HG03457 (cell line): Measurements from ENCODE around the gene U2AF1.
"Not testable (repeated sequence)": the region's sequence is repeated elsewhere in the genome, so short reads cannot be mapped to it uniquely, and the experiment has no call there.

ENCODE experiments used
- ATAC-seq: cut with Tn5 transposase; IDR thresholded peaks from one replicate; pipeline ENCODE4 v1.9.1; 2021; ENCODE audit warnings: moderate number of reproducible peaks; ENCODE audit not compliant: unreplicated experiment

Gene U2AF1, protein sequence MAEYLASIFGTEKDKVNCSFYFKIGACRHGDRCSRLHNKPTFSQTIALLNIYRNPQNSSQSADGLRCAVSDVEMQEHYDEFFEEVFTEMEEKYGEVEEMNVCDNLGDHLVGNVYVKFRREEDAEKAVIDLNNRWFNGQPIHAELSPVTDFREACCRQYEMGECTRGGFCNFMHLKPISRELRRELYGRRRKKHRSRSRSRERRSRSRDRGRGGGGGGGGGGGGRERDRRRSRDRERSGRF

GRCh38 chr21:43106965-43107793 lies at the start of gene U2AF1:
Gene U2AF1 (minus strand): TSS chr21:43107570. CDS start chr21:43107494, 76 bp downstream.
- ATAC-seq = peak; percentile 53

DNA sequence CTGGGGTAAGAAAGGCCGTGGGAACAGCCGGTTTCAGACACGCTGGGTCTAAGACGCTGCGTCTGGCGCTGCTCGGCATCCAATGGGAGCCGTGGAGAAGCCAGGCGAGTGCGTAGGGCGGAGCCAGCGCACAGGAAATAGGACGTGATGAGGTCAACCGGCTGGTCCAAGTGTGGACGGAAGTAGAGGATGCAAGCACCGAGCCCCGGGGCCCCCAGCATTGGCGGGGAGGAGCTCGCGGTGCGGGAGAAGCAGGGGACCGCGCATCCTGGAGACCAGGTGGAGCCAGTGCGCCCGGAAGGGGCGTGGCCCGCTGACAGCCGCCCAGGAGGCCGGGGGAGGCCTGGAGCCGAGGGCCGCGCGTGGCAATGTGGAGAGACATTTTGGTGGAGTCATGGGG lies 46.2 kb upstream of the U2AF1 start:
- ATAC-seq = not testable (repeated sequence)

- ATAC-seq = not testable (repeated sequence)
Measured at GRCh38 chr21:43149344-43149743, 42.0 kb upstream of the U2AF1 start.

DNA sequence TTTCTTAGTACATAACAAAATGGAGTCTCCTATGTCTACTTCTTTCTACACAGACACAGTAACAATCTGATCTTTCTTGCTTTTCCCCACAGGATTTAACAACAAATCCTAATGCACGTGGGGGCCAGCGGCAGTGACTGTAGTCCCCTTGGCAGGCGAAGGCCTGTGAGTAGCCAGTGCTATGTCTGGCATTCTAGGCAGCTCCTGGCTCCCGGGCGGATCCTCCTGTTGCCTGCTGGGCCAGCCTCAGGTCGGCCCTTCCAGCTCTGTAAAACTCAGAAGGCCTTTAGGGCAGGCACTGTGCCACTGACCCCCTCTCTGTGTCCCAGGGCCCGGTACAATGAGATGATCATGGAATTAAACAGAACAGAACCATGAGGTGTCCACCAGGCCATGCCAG lies 40.6 kb upstream of the U2AF1 start:
- ATAC-seq = not testable (repeated sequence)

DNA sequence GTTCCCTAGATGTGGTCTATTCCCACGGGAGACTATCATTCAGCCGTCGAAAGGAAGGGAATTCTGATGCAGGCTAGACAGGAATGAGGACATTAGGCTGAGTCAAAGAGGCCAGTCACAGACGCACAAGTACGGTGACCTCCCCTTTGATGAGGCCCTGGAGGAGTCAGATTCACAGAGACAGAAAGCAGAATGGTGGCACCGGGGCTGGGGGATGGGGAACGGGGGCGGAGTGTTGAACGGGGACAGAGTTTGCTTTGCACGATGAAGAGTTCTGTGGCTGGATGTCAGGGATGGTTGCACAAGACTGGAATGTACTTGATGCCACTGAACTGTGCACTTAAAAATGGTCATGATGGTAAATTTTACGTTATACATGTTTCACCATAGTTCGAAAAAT lies 39.3 kb upstream of the U2AF1 start:
- ATAC-seq = not testable (repeated sequence)

GRCh38 chr21:43141407-43141806 lies 34.0 kb upstream of the U2AF1 start:
- ATAC-seq = not testable (repeated sequence)

DNA sequence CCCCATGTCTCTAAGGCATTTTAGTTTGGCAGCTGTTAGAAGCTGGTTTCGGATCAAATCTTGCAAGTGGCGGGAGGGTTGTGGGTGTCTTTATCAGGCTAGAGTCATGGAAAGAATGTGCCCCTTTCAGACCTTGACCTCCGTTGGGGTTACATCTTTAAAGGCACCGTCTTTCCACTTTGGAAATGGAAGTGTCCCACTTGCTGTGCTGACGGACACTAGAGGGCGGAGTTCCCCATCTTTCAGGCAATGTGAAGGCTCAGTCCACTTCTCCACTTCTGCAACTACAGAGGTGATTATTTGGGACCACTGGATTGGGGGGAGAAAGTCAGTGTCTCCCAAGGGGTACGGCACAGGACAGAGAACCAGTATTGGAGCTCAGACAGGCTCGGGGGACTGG lies 31.6 kb upstream of the U2AF1 start:
- not testable (repeated sequence) for ATAC-seq

DNA sequence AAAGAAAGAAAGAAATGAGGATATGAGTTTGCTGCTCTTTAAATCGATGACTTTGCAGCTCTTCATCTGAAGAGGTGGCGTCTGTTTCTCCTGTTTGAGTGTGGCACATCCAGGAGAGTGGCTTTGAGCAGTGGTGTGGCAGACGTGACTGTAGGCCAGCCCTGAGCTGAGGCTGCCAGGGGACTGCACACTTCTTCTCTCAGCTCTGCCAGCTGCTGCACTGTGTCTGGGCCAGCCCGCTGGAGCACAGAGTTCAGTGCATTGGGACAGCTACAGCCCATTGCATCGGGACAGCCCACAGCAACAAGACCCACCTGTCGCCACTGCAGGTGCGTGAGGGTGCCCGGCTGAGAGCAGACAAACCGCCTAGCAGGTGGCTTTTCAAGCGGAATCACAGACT lies 27.1 kb upstream of the U2AF1 start:
- not testable (repeated sequence) for ATAC-seq

DNA sequence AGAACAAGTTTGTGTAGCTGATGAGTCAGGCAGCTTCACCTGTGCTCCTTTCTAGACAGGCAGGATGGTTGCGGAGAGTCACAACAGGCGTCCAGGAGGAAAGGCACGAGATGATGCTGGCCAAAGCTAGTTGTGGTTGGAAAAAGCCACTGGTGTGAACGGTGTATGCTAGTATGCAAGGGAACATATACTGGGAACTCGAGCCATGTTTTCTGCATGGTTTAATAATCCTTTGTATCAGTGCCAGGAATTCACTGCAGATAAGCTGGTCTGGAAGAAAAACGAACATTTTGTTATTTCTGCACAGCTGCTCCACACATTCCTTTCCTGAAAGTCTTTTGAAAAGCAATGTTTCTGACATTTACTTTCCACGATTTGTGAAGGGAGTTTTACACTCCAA lies 22.7 kb upstream of the U2AF1 start:
- not testable (repeated sequence) for ATAC-seq

DNA sequence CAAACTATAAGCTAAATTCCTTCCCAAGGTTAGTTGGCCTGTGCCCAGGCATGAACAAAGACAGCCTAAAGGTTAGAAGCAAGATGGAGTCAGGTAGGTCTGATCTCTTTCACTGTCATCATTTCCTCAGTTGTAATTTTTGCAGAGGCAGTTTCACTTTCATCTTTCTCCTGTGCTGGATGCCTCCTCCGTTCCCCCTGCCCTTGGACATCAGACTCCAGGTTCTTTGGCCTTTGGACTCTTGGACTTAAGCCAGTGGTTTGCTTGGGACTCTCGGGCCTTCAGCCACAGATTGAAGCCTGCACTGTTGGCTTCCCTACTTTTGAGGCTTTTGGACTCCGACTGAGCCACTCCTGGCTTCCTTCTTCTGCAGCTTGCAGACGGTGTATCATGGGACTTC lies 8.6 kb upstream of the U2AF1 start:
- ATAC-seq = not testable (repeated sequence)

DNA sequence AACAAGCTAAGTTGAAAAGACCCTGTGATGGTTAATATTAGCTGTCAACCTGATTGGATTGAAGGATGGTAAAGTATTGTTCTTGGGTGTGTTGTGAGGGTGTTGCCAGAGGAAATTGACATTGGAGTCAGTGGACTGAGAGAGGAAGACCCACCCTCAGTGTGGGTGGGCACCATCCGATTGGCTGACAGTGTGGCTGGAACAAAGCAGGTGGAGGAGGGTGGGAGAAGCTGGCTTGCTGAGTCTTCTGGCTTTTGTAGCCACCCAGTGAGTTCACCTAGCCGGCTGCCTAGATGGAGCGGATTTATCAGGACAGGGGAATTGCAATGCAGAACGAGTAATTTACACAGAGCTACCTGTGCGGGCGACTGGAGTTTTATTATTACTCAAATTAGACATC lies 7.1 kb upstream of the U2AF1 start:
- not testable (repeated sequence) for ATAC-seq

DNA sequence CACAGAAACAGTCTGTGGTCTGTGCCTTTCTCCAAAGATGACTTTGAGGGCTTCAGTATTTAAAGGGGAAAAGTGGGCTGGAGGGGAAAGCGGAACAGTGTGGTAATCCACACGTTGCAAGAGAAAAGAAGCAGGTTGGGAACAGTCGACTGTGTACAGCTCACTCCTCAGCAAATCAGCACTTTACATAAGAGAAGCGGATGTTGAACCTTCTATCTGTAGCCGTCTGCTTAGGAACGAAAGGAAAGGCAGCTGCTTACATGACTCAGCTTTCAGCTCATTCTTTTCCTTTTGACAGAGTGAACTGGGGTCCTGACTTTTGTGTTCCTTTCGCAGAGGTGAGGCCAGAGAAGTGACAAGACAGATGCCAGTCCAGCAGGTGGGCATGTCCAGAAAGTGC lies 1.6 kb upstream of the U2AF1 start:
- not testable (repeated sequence) for ATAC-seq

DNA sequence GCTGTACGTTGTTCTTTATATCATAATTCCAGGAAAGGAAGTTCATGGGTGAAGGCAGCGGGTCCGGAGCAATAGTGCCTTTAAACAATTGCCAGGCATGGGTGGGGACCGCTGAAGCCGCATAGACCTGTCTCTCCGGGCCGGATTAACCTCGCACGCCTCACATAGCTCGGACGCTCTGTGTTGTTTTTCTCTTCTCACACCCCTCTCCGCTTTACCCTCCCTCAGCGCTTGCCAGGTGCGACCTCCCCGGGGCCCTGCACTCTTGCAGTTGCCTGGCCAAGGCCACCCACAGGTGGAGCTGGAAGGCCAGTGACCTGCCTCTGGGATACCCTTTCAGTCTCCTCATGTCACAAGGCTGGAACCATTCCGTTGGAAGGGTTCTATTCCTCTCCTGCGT lies 807 bp upstream of the U2AF1 start:
- not testable (repeated sequence) for ATAC-seq

GRCh38 chr21:43107794-43108137 lies 396 bp upstream of the U2AF1 start:
- peak; percentile 30 for ATAC-seq

DNA sequence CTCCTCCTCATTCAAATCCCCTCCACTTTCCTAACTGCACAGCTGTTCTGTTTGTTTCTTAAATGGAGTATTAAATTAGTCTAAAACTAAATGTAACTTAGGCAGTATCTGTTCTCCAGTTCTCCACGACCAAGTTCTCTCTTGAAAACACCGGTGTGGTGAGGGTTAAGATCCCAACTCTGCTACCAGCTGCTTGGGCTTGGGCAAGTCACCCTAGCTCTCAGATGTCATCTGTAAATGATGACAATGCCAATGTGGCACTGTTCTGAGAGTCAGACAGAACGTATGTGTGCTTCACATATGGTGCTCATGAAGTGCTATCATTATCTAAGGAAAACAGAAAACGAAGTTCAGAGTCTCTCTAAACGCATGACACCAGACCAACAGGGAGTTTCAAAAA lies 2.7 kb downstream of the U2AF1 start:
- ATAC-seq = not testable (repeated sequence)

- not testable (repeated sequence) for ATAC-seq
Measured at GRCh38 chr21:43102281-43102680, 5.1 kb downstream of the U2AF1 start.

- ATAC-seq = not testable (repeated sequence)
Measured at GRCh38 chr21:43101676-43102075, 5.7 kb downstream of the U2AF1 start.

DNA sequence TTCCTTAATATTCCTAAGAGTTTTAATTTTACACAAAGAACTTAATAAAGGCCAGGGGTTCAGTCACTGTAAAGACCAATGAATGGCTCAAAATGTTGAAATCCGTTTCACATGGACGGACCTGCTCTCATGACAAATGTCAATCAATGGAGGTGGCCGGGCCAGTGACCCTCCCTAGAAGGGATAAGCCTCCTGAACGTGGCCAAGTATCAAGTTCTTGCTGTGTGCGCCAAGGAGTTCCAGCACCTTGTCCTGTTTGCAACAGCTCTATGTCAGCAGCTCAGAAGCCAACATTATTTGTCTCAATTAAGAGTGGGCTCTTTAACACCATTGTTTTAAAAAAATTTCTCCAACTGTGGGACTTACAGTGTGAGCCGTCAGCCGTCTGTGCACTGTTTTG lies 6.4 kb downstream of the U2AF1 start:
- ATAC-seq = not testable (repeated sequence)

DNA sequence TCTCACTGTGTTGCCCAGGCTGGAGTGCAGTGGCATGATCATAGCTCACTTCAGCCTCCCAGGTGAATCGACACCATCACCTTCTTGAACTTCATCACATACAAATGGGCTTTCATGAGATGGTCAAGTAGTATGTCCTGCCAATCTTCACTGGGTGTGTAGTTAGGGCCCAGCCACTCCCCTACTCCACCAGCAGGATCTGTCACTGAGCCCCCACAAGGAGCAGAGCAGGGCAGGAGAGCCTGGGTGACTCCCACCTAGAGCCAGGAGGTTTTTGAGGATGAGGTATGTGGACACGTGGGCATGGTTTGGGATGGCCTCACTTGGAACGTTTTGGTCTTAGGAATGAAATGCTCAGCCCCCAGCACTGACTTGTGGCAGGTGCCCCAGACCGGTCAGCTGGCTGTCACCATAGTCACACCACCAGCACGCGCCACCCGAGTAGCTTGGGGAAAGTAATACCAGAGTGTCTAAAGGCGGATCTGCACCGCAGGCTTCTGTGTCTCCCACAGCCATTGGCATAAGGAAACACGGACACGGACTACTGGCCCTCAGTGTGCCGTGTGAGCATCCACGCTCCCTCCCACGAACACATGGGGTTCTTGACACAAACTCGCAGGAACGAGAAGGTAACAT lies 15.3 kb downstream of the U2AF1 start:
- ATAC-seq = not testable (repeated sequence)

GRCh38 chr21:43090947-43091346 lies 16.4 kb downstream of the U2AF1 start:
- not testable (repeated sequence) for ATAC-seq

GRCh38 chr21:43089463-43089862 lies 17.9 kb downstream of the U2AF1 start:
- not testable (repeated sequence) for ATAC-seq
